Memory B cell (primary cell): ENCODE data around the gene GPHN.
"Not testable (repeated sequence)": the region's sequence is repeated elsewhere in the genome, so short reads cannot be mapped to it uniquely, and the experiment has no call there.

Experiments
- ATAC-seq: fragments of 150-1000 bp; cut with Tn5 transposase; 2 replicates; pipeline ENCODE4 v1.10.0; 2021; ENCODE audit warnings: low read depth, mild to moderate bottlenecking, moderate library complexity
- DNase-seq, 2 donors: peaks; one replicate each; pipeline ENCODE4 v3.0.0; 2022; ENCODE audit warnings: low spot score in 2 of 2
- H3K27ac Mint-ChIP-seq: one replicate; pipeline ENCODE4 v1.8.0; 2022; ENCODE audit warnings: mild to moderate bottlenecking, moderate library complexity, mixed read lengths
- H3K27me3 Mint-ChIP-seq: one replicate; pipeline ENCODE4 v1.8.0; 2022; ENCODE audit warnings: mixed read lengths
- H3K36me3 Mint-ChIP-seq: one replicate; pipeline ENCODE4 v1.8.0; 2022; ENCODE audit warnings: mild to moderate bottlenecking, mixed read lengths
- H3K4me1 Mint-ChIP-seq: one replicate; pipeline ENCODE4 v1.8.0; 2022; ENCODE audit warnings: mixed read lengths
- H3K4me3 Mint-ChIP-seq: one replicate; pipeline ENCODE4 v1.8.0; 2022; ENCODE audit warnings: mild to moderate bottlenecking, moderate library complexity, mixed read lengths
- H3K9me3 Mint-ChIP-seq: one replicate; pipeline ENCODE4 v1.8.0; 2022; ENCODE audit warnings: mixed read lengths

The GPHN gene

GRCh38 chr14:67018720-67019119, 510.8 kb downstream of the GPHN start:
- H3K27ac Mint-ChIP-seq: no peak overlapping the region
- H3K4me1 Mint-ChIP-seq: peaks cover 6% of the 10 kb centered on the region
- DNase-seq (no peak), ATAC-seq (peak; percentile 69)
- H3K9me3 Mint-ChIP-seq: no peaks in the 10 kb centered on the region
- H3K36me3 Mint-ChIP-seq: peaks cover 5% of the 10 kb centered on the region
- H3K27me3 Mint-ChIP-seq: no peaks in the 10 kb centered on the region
- no peak overlapping the region for H3K4me3 Mint-ChIP-seq

GRCh38 chr14:67019796-67020195, 511.8 kb downstream of the GPHN start:
- H3K4me3 Mint-ChIP-seq: no peak overlapping the region
- H3K27ac Mint-ChIP-seq: no peak overlapping the region
- peaks cover 8% of the 10 kb centered on the region for H3K36me3 Mint-ChIP-seq
- no peaks in the 10 kb centered on the region for H3K27me3 Mint-ChIP-seq
- ATAC-seq: no peak
- H3K4me1 Mint-ChIP-seq: peaks cover 6% of the 10 kb centered on the region
- H3K9me3 Mint-ChIP-seq: peaks cover 2% of the 10 kb centered on the region
- no peak for DNase-seq

- no peak for ATAC-seq
- Mint-ChIP-seq H3K4me1 (no peaks in the 10 kb centered on the region), H3K27me3 (no peaks in the 10 kb centered on the region), H3K4me3 (no peak overlapping the region), H3K36me3 (peaks cover 20% of the 10 kb centered on the region), H3K27ac (no peak overlapping the region), H3K9me3 (peaks cover 13% of the 10 kb centered on the region)
- DNase-seq: no peak
Measured at GRCh38 chr14:67031920-67032774, 524.2 kb downstream of the GPHN start.

GRCh38 chr14:67045440-67045839, 537.5 kb downstream of the GPHN start:
- H3K36me3 Mint-ChIP-seq: peaks cover 19% of the 10 kb centered on the region
- no peak overlapping the region for H3K27ac Mint-ChIP-seq
- no peak for ATAC-seq
- H3K4me3 Mint-ChIP-seq: no peak overlapping the region
- peaks cover 2% of the 10 kb centered on the region for H3K4me1 Mint-ChIP-seq
- DNase-seq: no peak
- no peaks in the 10 kb centered on the region for H3K27me3 Mint-ChIP-seq
- peaks cover 9% of the 10 kb centered on the region for H3K9me3 Mint-ChIP-seq

- Mint-ChIP-seq H3K36me3 (peaks cover 15% of the 10 kb centered on the region), H3K4me3 (no peak overlapping the region), H3K27me3 (no peaks in the 10 kb centered on the region), H3K27ac (no peak overlapping the region), H3K4me1 (no peaks in the 10 kb centered on the region), H3K9me3 (peaks cover 11% of the 10 kb centered on the region)
- ATAC-seq (no peak), DNase-seq (no peak)
Measured at GRCh38 chr14:67050896-67051295, 542.9 kb downstream of the GPHN start.

- no peak for ATAC-seq
- H3K4me3 Mint-ChIP-seq: no peak overlapping the region
- no peak overlapping the region for H3K27ac Mint-ChIP-seq
- H3K27me3 Mint-ChIP-seq: no peaks in the 10 kb centered on the region
- peaks cover 11% of the 10 kb centered on the region for H3K36me3 Mint-ChIP-seq
- H3K9me3 Mint-ChIP-seq: peaks cover 6% of the 10 kb centered on the region
- peaks cover 4% of the 10 kb centered on the region for H3K4me1 Mint-ChIP-seq
- no peak for DNase-seq
Measured at GRCh38 chr14:67056684-67057083, 548.7 kb downstream of the GPHN start.

GRCh38 chr14:67059596-67059995, 551.6 kb downstream of the GPHN start:
- Mint-ChIP-seq H3K27ac (no peak overlapping the region), H3K36me3 (peaks cover 17% of the 10 kb centered on the region), H3K27me3 (no peaks in the 10 kb centered on the region), H3K4me3 (no peak overlapping the region), H3K9me3 (no peaks in the 10 kb centered on the region), H3K4me1 (peaks cover 4% of the 10 kb centered on the region)
- DNase-seq (no peak), ATAC-seq (no peak)

- peaks cover 25% of the 10 kb centered on the region for H3K36me3 Mint-ChIP-seq
- no peak for ATAC-seq
- no peaks in the 10 kb centered on the region for H3K27me3 Mint-ChIP-seq
- no peak for DNase-seq
- no peak overlapping the region for H3K4me3 Mint-ChIP-seq
- no peak overlapping the region for H3K27ac Mint-ChIP-seq
- peaks cover 4% of the 10 kb centered on the region for H3K4me1 Mint-ChIP-seq
- H3K9me3 Mint-ChIP-seq: peaks cover 3% of the 10 kb centered on the region
Measured at GRCh38 chr14:67060546-67060945, 552.6 kb downstream of the GPHN start.

- H3K9me3 Mint-ChIP-seq, H3K27ac Mint-ChIP-seq, H3K27me3 Mint-ChIP-seq, H3K4me1 Mint-ChIP-seq, DNase-seq, H3K4me3 Mint-ChIP-seq, ATAC-seq: not testable (repeated sequence)
- H3K36me3 Mint-ChIP-seq: peaks cover 31% of the 10 kb centered on the region
Measured at GRCh38 chr14:67067070-67067814, 559.3 kb downstream of the GPHN start.

GRCh38 chr14:67068251-67068650, 560.3 kb downstream of the GPHN start:
- Mint-ChIP-seq H3K27ac (no peak overlapping the region), H3K4me1 (peaks cover 5% of the 10 kb centered on the region), H3K36me3 (peaks cover 28% of the 10 kb centered on the region), H3K9me3 (peaks cover 3% of the 10 kb centered on the region), H3K4me3 (no peak overlapping the region), H3K27me3 (no peaks in the 10 kb centered on the region)
- ATAC-seq (no peak), DNase-seq (no peak)

- H3K9me3 Mint-ChIP-seq: no peaks in the 10 kb centered on the region
- peaks cover 9% of the 10 kb centered on the region for H3K36me3 Mint-ChIP-seq
- no peak for ATAC-seq
- H3K27ac Mint-ChIP-seq: no peak overlapping the region
- no peak for DNase-seq
- H3K27me3 Mint-ChIP-seq: no peaks in the 10 kb centered on the region
- H3K4me3 Mint-ChIP-seq: no peak overlapping the region
- peaks cover 5% of the 10 kb centered on the region for H3K4me1 Mint-ChIP-seq
Measured at GRCh38 chr14:67071506-67071905, 563.6 kb downstream of the GPHN start.

GRCh38 chr14:67077921-67078320, 570.0 kb downstream of the GPHN start:
- Mint-ChIP-seq H3K36me3 (peaks cover 15% of the 10 kb centered on the region), H3K4me1 (peaks cover 6% of the 10 kb centered on the region), H3K27ac (no peak overlapping the region), H3K27me3 (no peaks in the 10 kb centered on the region), H3K4me3 (no peak overlapping the region), H3K9me3 (peaks cover 7% of the 10 kb centered on the region)
- no peak for ATAC-seq
- no peak for DNase-seq

- Mint-ChIP-seq H3K36me3 (peaks cover 22% of the 10 kb centered on the region), H3K27ac (no peak overlapping the region), H3K4me3 (no peak overlapping the region), H3K4me1 (peaks cover 6% of the 10 kb centered on the region), H3K27me3 (no peaks in the 10 kb centered on the region), H3K9me3 (peaks cover 9% of the 10 kb centered on the region)
- no peak for DNase-seq
- no peak for ATAC-seq
Measured at GRCh38 chr14:67079846-67080245, 571.9 kb downstream of the GPHN start.

- DNase-seq (no peak), ATAC-seq (no peak)
- H3K36me3 Mint-ChIP-seq: peaks cover 28% of the 10 kb centered on the region
- no peak overlapping the region for H3K4me3 Mint-ChIP-seq
- H3K4me1 Mint-ChIP-seq: no peaks in the 10 kb centered on the region
- H3K9me3 Mint-ChIP-seq: peaks cover 17% of the 10 kb centered on the region
- no peaks in the 10 kb centered on the region for H3K27me3 Mint-ChIP-seq
- H3K27ac Mint-ChIP-seq: no peak overlapping the region
Measured at GRCh38 chr14:67108230-67108629, 600.3 kb downstream of the GPHN start.
